ENCODE data around the gene KBTBD3.
"Not testable (repeated sequence)": the region's sequence is repeated elsewhere in the genome, so short reads cannot be mapped to it uniquely, and the experiment has no call there.

The KBTBD3 gene

DNA sequence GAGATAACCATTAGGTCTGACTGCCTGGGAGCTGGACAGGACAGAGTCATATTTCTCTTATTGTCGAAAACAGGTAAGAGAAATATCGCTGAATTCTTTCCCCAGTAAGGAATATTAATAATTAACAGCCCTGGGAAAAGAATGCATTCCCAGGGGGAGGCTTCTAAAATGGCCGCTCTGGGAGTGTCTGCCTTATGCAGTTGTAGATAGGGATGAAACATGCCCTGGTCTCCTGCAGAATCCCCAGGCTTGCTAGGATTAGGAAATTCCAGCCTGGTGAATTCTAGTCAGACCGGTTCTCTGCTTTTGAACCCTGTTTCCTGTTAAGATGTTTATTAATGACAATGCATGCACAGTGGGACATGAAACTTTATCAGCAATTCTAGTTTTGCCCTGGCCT lies 74.1 kb downstream of the KBTBD3 start:
- DNase-seq = not testable (repeated sequence)

GRCh38 chr11:106001304-106002012 lies 75.7 kb downstream of the KBTBD3 start:
- no peak for DNase-seq
